Fibroblast of lung (primary cell): ENCODE measurements around the gene COLEC11. TPM values are rescaled to one million over a fixed set of nuclear protein-coding genes. Genes with fewer than 3 reads are reported as not detected.

Experiments used
- DNase-seq, 2 donors: peaks; one replicate each; pipeline versions ENCODE4 v3.0.0 to v3.0.0-alpha.2; 2010; ENCODE audit warnings: low read depth in 2 of 2
- H2AFZ ChIP-seq: 2 replicates; pipeline ENCODE4 v1.5.1; 2012; ENCODE audit warnings: low read length, control low read depth, inconsistent platforms
- H3K27ac ChIP-seq: 2 replicates; pipeline ENCODE4 v1.5.1; 2011; ENCODE audit warnings: low read length, control low read depth; ENCODE audit not compliant: insufficient read depth
- H3K27me3 ChIP-seq: 2 replicates; pipeline ENCODE4 v1.5.1; 2011; ENCODE audit warnings: mild to moderate bottlenecking, low read length; ENCODE audit not compliant: control insufficient read depth, insufficient read depth
- H3K36me3 ChIP-seq: 2 replicates; pipeline ENCODE4 v1.5.1; 2011; ENCODE audit warnings: low read length; ENCODE audit not compliant: control insufficient read depth, insufficient read depth
- H3K4me1 ChIP-seq: 2 replicates; pipeline ENCODE4 v1.5.1; 2011; ENCODE audit warnings: low read length; ENCODE audit not compliant: control insufficient read depth, insufficient read depth; ENCODE audit errors: extremely low read depth
- H3K4me2 ChIP-seq: 2 replicates; pipeline ENCODE4 v1.5.1; 2011; ENCODE audit warnings: low read length, control low read depth; ENCODE audit not compliant: insufficient read depth; ENCODE audit errors: extremely low read depth
- H3K4me3 ChIP-seq, 4 experiments: fragments of 200-600 bp in 1 of 4; sonication (generic) in 1 of 4; replicated peaks in 1 of 4; 2 replicates each; pipeline ENCODE4 v1.5.1; 2011 to 2016; ENCODE audit warnings: low read length in 4 of 4, low read depth in 3 of 4, mild to moderate bottlenecking in 3 of 4, control low read depth in 2 of 4, inconsistent platforms in 1 of 4, mixed read lengths in 1 of 4; ENCODE audit not compliant: insufficient read depth in 1 of 4; ENCODE audit errors: control extremely low read depth in 1 of 4
- H3K79me2 ChIP-seq: 2 replicates; pipeline ENCODE4 v1.5.1; 2012; ENCODE audit warnings: mild to moderate bottlenecking, low read length, inconsistent platforms; ENCODE audit not compliant: control insufficient read depth, insufficient read depth
- H3K9ac ChIP-seq: 2 replicates; pipeline ENCODE4 v1.5.1; 2011; ENCODE audit warnings: mild to moderate bottlenecking, low read length, control low read depth; ENCODE audit not compliant: insufficient read depth
- H3K9me3 ChIP-seq: 2 replicates; pipeline ENCODE4 v1.5.1; 2012; ENCODE audit warnings: low read depth, low read length; ENCODE audit not compliant: control insufficient read depth, insufficient read depth
- H4K20me1 ChIP-seq: 2 replicates; pipeline ENCODE4 v1.5.1; 2011; ENCODE audit warnings: low read length; ENCODE audit not compliant: control insufficient read depth, insufficient read depth; ENCODE audit errors: extremely low read depth
- CTCF ChIP-seq, 2 donors: IDR thresholded peaks in 1 of 2; conservative IDR thresholded peaks in 1 of 2; 1 replicate in 1 of 2; 2 replicates in 1 of 2; pipeline ENCODE4 v1.5.1; 2011 to 2012; ENCODE audit warnings: low read length in 2 of 2, control low read depth in 1 of 2, inconsistent platforms in 1 of 2, low read depth in 1 of 2, mild to moderate bottlenecking in 1 of 2
- EZH2 ChIP-seq: IDR thresholded peaks from 2 replicates; pipeline ENCODE4 v1.5.1; 2012; ENCODE audit warnings: low read length, control low read depth, mild to moderate bottlenecking; ENCODE audit errors: missing control alignments
- polyA plus RNA-seq, 2 donors: library from polyadenylated mRNA; depleted of rRNA in 1 of 2; stranded (reverse) in 1 of 2; unstranded in 1 of 2; fragments of >200 nt; gene quantifications; 2 replicates each; pipeline ENCODE4 v1.2.1, GENCODE V29; 2011 to 2012; ENCODE audit warnings: missing spikeins in 1 of 2
- total RNA-seq: library from RNA; depleted of rRNA; stranded (reverse); fragments of >200 nt; gene quantifications from 2 replicates; pipeline ENCODE4 v1.2.1, GENCODE V29; 2014

The COLEC11 gene
- total and polyA plus RNA-seq, 2 donors (not counting 1 experiment from before 2014, with no cell fraction given) = 0.30 to 0.83 TPM

- peak overlapping the region; percentile 60 for H2AFZ ChIP-seq
- no peaks in the 10 kb centered on the region for H3K27me3 ChIP-seq
- H3K27ac ChIP-seq = no peak overlapping the region
- TF ChIP-seq EZH2 (no peak), CTCF (conservative IDR thresholded peaks at IDR 0.05 in 1 of 2, IDR thresholded peaks at IDR 0.05 in 1 of 2; ENCODE audit: low read depth in 1 of 2, low read length in 2 of 2) (no peak)
- no peak overlapping the region for H3K4me3 ChIP-seq
- H3K4me2 ChIP-seq = no peak overlapping the region
- no peaks in the 10 kb centered on the region for H3K9me3 ChIP-seq
- no peak overlapping the region for H3K9ac ChIP-seq
- DNase-seq = peak in 1 of 2 donors; percentile 42
- H3K79me2 ChIP-seq = no peaks in the 10 kb centered on the region
- peaks cover 2% of the 10 kb centered on the region for H3K4me1 ChIP-seq
- H3K36me3 ChIP-seq = no peaks in the 10 kb centered on the region
- H4K20me1 ChIP-seq = no peaks in the 10 kb centered on the region
Observed at GRCh38 chr2:3620834-3621233, 25.9 kb downstream of the COLEC11 start.

DNA sequence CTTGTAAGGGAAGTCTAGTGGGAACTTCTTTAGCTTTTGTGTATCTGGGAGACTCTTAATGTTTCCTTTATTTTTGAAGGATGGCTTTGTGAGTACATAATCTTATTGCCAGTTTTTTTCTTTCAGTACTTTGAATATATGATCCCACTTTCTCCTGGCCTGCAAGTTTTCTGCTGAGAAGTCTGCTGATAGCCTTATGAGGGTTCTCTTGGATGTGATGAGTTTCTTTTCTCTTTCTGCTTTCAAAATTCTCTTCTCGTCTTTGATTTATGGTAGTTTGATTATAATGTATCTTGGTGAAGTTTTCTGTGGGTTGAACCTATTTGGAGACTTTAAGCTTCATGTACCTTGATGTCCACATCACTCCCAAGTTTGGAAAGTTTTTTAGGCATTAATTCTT, 28.1 kb downstream of the COLEC11 start:
- H3K79me2 ChIP-seq = no peaks in the 10 kb centered on the region
- no peak overlapping the region for H3K4me3 ChIP-seq
- H3K9me3 ChIP-seq = no peaks in the 10 kb centered on the region
- H3K4me1 ChIP-seq = peaks cover 2% of the 10 kb centered on the region
- no peak overlapping the region for H2AFZ ChIP-seq
- no peak overlapping the region for H3K4me2 ChIP-seq
- no peak overlapping the region for H3K9ac ChIP-seq
- TF ChIP-seq EZH2 (no peak), CTCF (conservative IDR thresholded peaks at IDR 0.05 in 1 of 2, IDR thresholded peaks at IDR 0.05 in 1 of 2; ENCODE audit: low read depth in 1 of 2, low read length in 2 of 2) (no peak)
- H4K20me1 ChIP-seq = no peaks in the 10 kb centered on the region
- H3K27me3 ChIP-seq = no peaks in the 10 kb centered on the region
- DNase-seq = no peak
- H3K36me3 ChIP-seq = no peaks in the 10 kb centered on the region
- no peak overlapping the region for H3K27ac ChIP-seq

GRCh38 chr2:3624059-3624794, 29.3 kb downstream of the COLEC11 start:
- no peak for DNase-seq
- H4K20me1 ChIP-seq = no peaks in the 10 kb centered on the region
- peaks cover 2% of the 10 kb centered on the region for H3K4me1 ChIP-seq
- H2AFZ ChIP-seq = no peak overlapping the region
- H3K79me2 ChIP-seq = no peaks in the 10 kb centered on the region
- H3K9me3 ChIP-seq = no peaks in the 10 kb centered on the region
- H3K27me3 ChIP-seq = no peaks in the 10 kb centered on the region
- no peaks in the 10 kb centered on the region for H3K36me3 ChIP-seq
- H3K9ac ChIP-seq = no peak overlapping the region
- no peak overlapping the region for H3K4me3 ChIP-seq
- no peak overlapping the region for H3K27ac ChIP-seq
- H3K4me2 ChIP-seq = no peak overlapping the region
- TF ChIP-seq EZH2 = no peak
- no peak for TF ChIP-seq CTCF (conservative IDR thresholded peaks at IDR 0.05 in 1 of 2, IDR thresholded peaks at IDR 0.05 in 1 of 2; ENCODE audit: low read depth in 1 of 2, low read length in 2 of 2)
